ENCODE results near the gene DOCK2. TPM values are rescaled to one million over a fixed set of nuclear protein-coding genes. Genes with fewer than 3 reads are reported as not detected.

Gene DOCK2
- total and polyA plus RNA-seq, 2 donors (not counting 3 experiments of a cell fraction or from before 2014, with no cell fraction given), result 0.62 to 4.8 TPM

DNA sequence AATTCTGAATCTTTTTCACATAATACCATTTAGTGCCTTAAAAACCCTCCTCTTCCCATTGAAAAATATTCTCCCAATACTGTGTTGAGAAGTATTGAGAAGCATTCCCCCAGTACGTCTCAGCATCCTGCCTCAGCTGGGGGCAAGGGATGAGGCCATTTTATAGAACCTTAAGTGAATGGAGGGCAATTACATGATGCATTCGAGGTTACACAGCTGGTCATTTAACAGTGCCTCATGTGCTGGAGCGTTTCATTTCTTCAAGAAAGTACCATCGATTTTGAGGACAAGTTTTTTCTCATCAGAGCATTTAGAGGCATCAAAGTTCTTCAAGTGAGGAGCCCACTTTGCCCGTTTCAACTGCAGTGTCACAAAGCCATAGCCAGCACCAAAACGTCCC is 135.6 kb downstream of the DOCK2 start:
- Histone ChIP-seq H3K4me3 (replicated peaks in 1 of 3; ENCODE audit: insufficient read depth in 1 of 3, low read depth in 1 of 3, low read length in 3 of 3) (no peak overlapping the region), H3K27ac (ENCODE audit: insufficient read depth, low read depth, low read length) (no peak overlapping the region), H3K27me3 (ENCODE audit: control insufficient read depth in 2 of 2, insufficient read depth in 2 of 2, low read length in 2 of 2) (no peaks in the 10 kb centered on the region), H3K79me2 (ENCODE audit: control insufficient read depth, insufficient read depth, low read length) (no peaks in the 10 kb centered on the region), H3K9ac (replicated peaks; ENCODE audit: extremely low read depth, insufficient read depth, low read length) (no peak overlapping the region), H3K36me3 (ENCODE audit: control insufficient read depth in 2 of 2, extremely low read depth in 1 of 2, insufficient read depth in 2 of 2, low read length in 2 of 2) (no peaks in the 10 kb centered on the region), H3K9me3 (replicated peaks; ENCODE audit: control insufficient read depth, insufficient read depth, low read length) (no peaks in the 10 kb centered on the region), H4K20me1 (replicated peaks; ENCODE audit: control insufficient read depth, extremely low read depth, insufficient read depth, low read length) (no peaks in the 10 kb centered on the region), H2AFZ (ENCODE audit: low read depth, low read length) (no peak overlapping the region), H3K4me1 (ENCODE audit: control insufficient read depth, extremely low read depth, insufficient read depth, low read length) (no peaks in the 10 kb centered on the region), H3K4me2 (ENCODE audit: insufficient read depth, low read length) (no peak overlapping the region), H3K9me1 (replicated peaks; ENCODE audit: control insufficient read depth, extremely low read depth, insufficient read depth, low read length) (no peaks in the 10 kb centered on the region)
- no peak for DNase-seq (ENCODE audit: low read depth, low spot score)
- POLR2A ChIA-PET, result no interaction called here
- TF ChIP-seq FOS (IDR thresholded peaks at IDR 0.05; ENCODE audit: borderline replicate concordance, insufficient read depth, low read length) (no peak), GATA2 (IDR thresholded peaks at IDR 0.05; ENCODE audit: insufficient read depth, insufficient read length, low read depth, low read length) (no peak), EZH2 (IDR thresholded peaks at IDR 0.05; ENCODE audit: borderline replicate concordance, low read depth, low read length, severe bottlenecking) (no peak), JUN (IDR thresholded peaks at IDR 0.05; ENCODE audit: borderline replicate concordance, insufficient read depth, insufficient read length, low read depth) (no peak), POLR2A (IDR thresholded peaks at IDR 0.05; ENCODE audit: low read depth, low read length) (no peak), POLR2AphosphoS5 (IDR thresholded peaks at IDR 0.05; ENCODE audit: insufficient read depth, low read depth, low read length) (no peak), MYC (IDR thresholded peaks at IDR 0.05; ENCODE audit: low read depth, low read length) (no peak)
- TF ChIP-seq, protein P1, sequence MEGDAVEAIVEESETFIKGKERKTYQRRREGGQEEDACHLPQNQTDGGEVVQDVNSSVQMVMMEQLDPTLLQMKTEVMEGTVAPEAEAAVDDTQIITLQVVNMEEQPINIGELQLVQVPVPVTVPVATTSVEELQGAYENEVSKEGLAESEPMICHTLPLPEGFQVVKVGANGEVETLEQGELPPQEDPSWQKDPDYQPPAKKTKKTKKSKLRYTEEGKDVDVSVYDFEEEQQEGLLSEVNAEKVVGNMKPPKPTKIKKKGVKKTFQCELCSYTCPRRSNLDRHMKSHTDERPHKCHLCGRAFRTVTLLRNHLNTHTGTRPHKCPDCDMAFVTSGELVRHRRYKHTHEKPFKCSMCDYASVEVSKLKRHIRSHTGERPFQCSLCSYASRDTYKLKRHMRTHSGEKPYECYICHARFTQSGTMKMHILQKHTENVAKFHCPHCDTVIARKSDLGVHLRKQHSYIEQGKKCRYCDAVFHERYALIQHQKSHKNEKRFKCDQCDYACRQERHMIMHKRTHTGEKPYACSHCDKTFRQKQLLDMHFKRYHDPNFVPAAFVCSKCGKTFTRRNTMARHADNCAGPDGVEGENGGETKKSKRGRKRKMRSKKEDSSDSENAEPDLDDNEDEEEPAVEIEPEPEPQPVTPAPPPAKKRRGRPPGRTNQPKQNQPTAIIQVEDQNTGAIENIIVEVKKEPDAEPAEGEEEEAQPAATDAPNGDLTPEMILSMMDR (IDR thresholded peaks at IDR 0.05; ENCODE audit: extremely low read depth in 1 of 2, insufficient read depth in 1 of 2, low read depth in 1 of 2, low read length in 2 of 2), result no peak
- TF ChIP-seq, protein P2, sequence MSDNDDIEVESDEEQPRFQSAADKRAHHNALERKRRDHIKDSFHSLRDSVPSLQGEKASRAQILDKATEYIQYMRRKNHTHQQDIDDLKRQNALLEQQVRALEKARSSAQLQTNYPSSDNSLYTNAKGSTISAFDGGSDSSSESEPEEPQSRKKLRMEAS (IDR thresholded peaks at IDR 0.05; ENCODE audit: insufficient read depth, insufficient read length), result no peak
- no TSS peak for BruUV-seq (replicated peaks)
- dilution Hi-C loops (cut with MboI; ENCODE audit: extremely low pct_ligation_motif_present, low sequenced_read_pairs), result no loop called here
- FAIRE-seq, result no peak
- intact Hi-C loops (cut with micrococcal nuclease), result no loop called here
- CTCF ChIA-PET, result no interaction called here
